Measurements from ENCODE around the gene BMF. TPM values are rescaled to one million over a fixed set of nuclear protein-coding genes. Genes with fewer than 3 reads are reported as not detected.

BMF gene
- total RNA-seq, 4 donors from 2014 or later, result 31.9 to 49.3 (median 37.2) TPM

- H3K27me3 ChIP-seq, result no peaks in the 10 kb centered on the region
- H3K27ac ChIP-seq, result peak overlapping the region in 2 of 3 donors; percentile 57 to 81
- 90 to 93% methylated on average over 3 of the region's 3 CpGs for WGBS, 2 donors
- no peak for DNase-seq
- no peak overlapping the region for H3K4me3 ChIP-seq (replicated peaks in 1 of 3)
- H3K4me1 ChIP-seq, result peaks cover 31 to 62% of the 10 kb centered on the region in 2 donors
- no peaks in the 10 kb centered on the region for H3K9me3 ChIP-seq
- TF ChIP-seq POLR2A (IDR thresholded peaks at IDR 0.05) (no peak), CTCF (IDR thresholded peaks at IDR 0.05) (no peak)
- H3K36me3 ChIP-seq, result no peaks in the 10 kb centered on the region
- intact Hi-C loops (cut with DNase I), result loop anchor here (5.0 kb wide), 2 partner anchors 58 to 223 kb away; partner anchors contain the start of gene BMF
These were observed 59.7 kb downstream of the BMF start for GRCh38 chr15:40048926-40049475.

GRCh38 chr15:40048211-40048792, 60.4 kb downstream of the BMF start:
- H3K27me3 ChIP-seq, result no peaks in the 10 kb centered on the region
- peaks cover 31 to 62% of the 10 kb centered on the region in 2 donors for H3K4me1 ChIP-seq
- intact Hi-C loops (cut with DNase I), result loop anchor here (5.0 kb wide), 2 partner anchors 59 to 224 kb away; partner anchors contain the start of gene BMF
- H3K4me3 ChIP-seq (replicated peaks in 1 of 3), result no peak overlapping the region
- H3K9me3 ChIP-seq, result no peaks in the 10 kb centered on the region
- peak overlapping the region; percentile 5 to 81 (median 57) for H3K27ac ChIP-seq
- no peaks in the 10 kb centered on the region for H3K36me3 ChIP-seq
- peak; percentile 39 to 47 for DNase-seq
- TF ChIP-seq POLR2A (IDR thresholded peaks at IDR 0.05) (no peak), CTCF (IDR thresholded peaks at IDR 0.05) (no peak)
- 66 to 73% methylated on average over 10 of the region's 10 CpGs for WGBS, 2 donors

- DNase-seq, result peak; percentile 30 to 49
- peak overlapping the region; percentile 5 to 81 (median 57) for H3K27ac ChIP-seq
- H3K36me3 ChIP-seq, result no peaks in the 10 kb centered on the region
- peaks cover 31 to 62% of the 10 kb centered on the region in 2 donors for H3K4me1 ChIP-seq
- TF ChIP-seq CTCF (IDR thresholded peaks at IDR 0.05) (no peak), POLR2A (IDR thresholded peaks at IDR 0.05) (no peak)
- intact Hi-C loops (cut with DNase I), result loop anchor here (5.0 kb wide), 2 partner anchors 60 to 225 kb away; partner anchors contain the start of gene BMF
- WGBS, 2 donors, result 32 to 43% methylated on average over 10 to 15 of the region's 15 CpGs
- H3K9me3 ChIP-seq, result no peaks in the 10 kb centered on the region
- no peak overlapping the region for H3K4me3 ChIP-seq (replicated peaks in 1 of 3)
- H3K27me3 ChIP-seq, result no peaks in the 10 kb centered on the region
These were observed 61.1 kb downstream of the BMF start for GRCh38 chr15:40047415-40048210.

- no peaks in the 10 kb centered on the region for H3K27me3 ChIP-seq
- intact Hi-C loops (cut with DNase I), result loop anchor here (5.0 kb wide), 2 partner anchors 60 to 225 kb away; partner anchors contain the start of gene BMF
- no peak for DNase-seq
- no peak overlapping the region for H3K4me3 ChIP-seq (replicated peaks in 1 of 3)
- H3K9me3 ChIP-seq, result no peaks in the 10 kb centered on the region
- H3K36me3 ChIP-seq, result no peaks in the 10 kb centered on the region
- WGBS, 2 donors, result 81 to 83% methylated on average over 5 of the region's 5 CpGs
- peaks cover 31 to 62% of the 10 kb centered on the region in 2 donors for H3K4me1 ChIP-seq
- peak overlapping the region; percentile 5 to 81 (median 57) for H3K27ac ChIP-seq
- TF ChIP-seq CTCF (IDR thresholded peaks at IDR 0.05), result no peak
These were observed 61.8 kb downstream of the BMF start for GRCh38 chr15:40046721-40047414.

Data from thyroid gland (tissue), 4 donors.